Smooth muscle cell (in vitro differentiated cells): ENCODE results near the gene MTCH1. TPM values are rescaled to one million over a fixed set of nuclear protein-coding genes. Genes with fewer than 3 reads are reported as not detected.

Experiments used
- DNase-seq: peaks from one replicate; lab custom pipeline; 2025; ENCODE audit not compliant: unreplicated experiment; lab: John Stamatoyannopoulos, UW
- H2AFZ ChIP-seq: fragments of 200-600 bp; sonication (generic); 2 replicates; pipeline ENCODE4 v1.6.0; 2016; ENCODE audit warnings: antibody characterized with exemption, low read depth, mild to moderate bottlenecking
- H3F3A ChIP-seq: fragments of 200-600 bp; sonication (generic); 2 replicates; pipeline ENCODE4 v1.6.0; 2017; ENCODE audit warnings: antibody characterized with exemption, low read depth
- H3K27ac ChIP-seq: fragments of 200-600 bp; sonication (generic); 2 replicates; pipeline ENCODE4 v1.5.1; 2016; ENCODE audit warnings: low read depth, mild to moderate bottlenecking
- H3K27me3 ChIP-seq: fragments of 200-600 bp; sonication (generic); 2 replicates; pipeline ENCODE4 v1.6.1; 2016; ENCODE audit warnings: low read depth, mild to moderate bottlenecking
- H3K36me3 ChIP-seq: fragments of 200-600 bp; sonication (generic); 2 replicates; pipeline ENCODE4 v1.5.1; 2016; ENCODE audit warnings: low read depth
- H3K4me1 ChIP-seq: fragments of 200-600 bp; sonication (generic); 2 replicates; pipeline ENCODE4 v1.5.1; 2016; ENCODE audit warnings: low read depth
- H3K4me2 ChIP-seq: fragments of 200-600 bp; sonication (generic); 2 replicates; pipeline ENCODE4 v1.6.0; 2016; ENCODE audit warnings: mild to moderate bottlenecking
- H3K4me3 ChIP-seq: fragments of 200-600 bp; sonication (generic); 2 replicates; pipeline ENCODE4 v1.5.1; 2016; ENCODE audit warnings: mild to moderate bottlenecking
- H3K79me2 ChIP-seq: fragments of 200-600 bp; sonication (generic); 2 replicates; pipeline ENCODE4 v1.6.0; 2016; ENCODE audit warnings: low read depth, mild to moderate bottlenecking
- H3K9ac ChIP-seq: fragments of 200-600 bp; sonication (generic); 2 replicates; pipeline ENCODE4 v1.6.0; 2016; ENCODE audit warnings: low read depth
- H3K9me3 ChIP-seq: fragments of 200-600 bp; sonication (generic); replicated peaks from 2 replicates; pipeline ENCODE4 v1.5.1; 2016; ENCODE audit warnings: low read depth
- H4K20me1 ChIP-seq: fragments of 200-600 bp; sonication (generic); 2 replicates; pipeline ENCODE4 v1.6.0; 2016; ENCODE audit warnings: low read depth
- CTCF ChIP-seq: fragments of 200-600 bp; sonication (generic); IDR thresholded peaks from 2 replicates; pipeline ENCODE4 v1.5.1; 2017; ENCODE audit warnings: borderline replicate concordance, mild to moderate bottlenecking, antibody characterized with exemption; ENCODE audit not compliant: insufficient read depth, poor library complexity, severe bottlenecking
- WGBS: methylation state at CpG from one replicate; pipeline ENCODE4 v1.1.7; 2016; ENCODE audit warnings: low lambda C conversion rate; 5-methylcytosine and 5-hydroxymethylcytosine counted together
- polyA plus RNA-seq: library from polyadenylated mRNA; unstranded; fragments of >200 nt; fragmentation: Nextera tagmentation; extraction: Ambion mirVana; gene quantifications from 2 replicates; pipeline ENCODE4 v1.2.1, GENCODE V29; 2016
- total RNA-seq: library from RNA; depleted of rRNA; stranded (reverse); fragments of >200 nt; gene quantifications from 2 replicates; pipeline ENCODE4 v1.2.3, GENCODE V29; 2014

The MTCH1 gene
- total and polyA plus RNA-seq, 2 experiments from 2014 or later: 200 to 517 TPM

DNA sequence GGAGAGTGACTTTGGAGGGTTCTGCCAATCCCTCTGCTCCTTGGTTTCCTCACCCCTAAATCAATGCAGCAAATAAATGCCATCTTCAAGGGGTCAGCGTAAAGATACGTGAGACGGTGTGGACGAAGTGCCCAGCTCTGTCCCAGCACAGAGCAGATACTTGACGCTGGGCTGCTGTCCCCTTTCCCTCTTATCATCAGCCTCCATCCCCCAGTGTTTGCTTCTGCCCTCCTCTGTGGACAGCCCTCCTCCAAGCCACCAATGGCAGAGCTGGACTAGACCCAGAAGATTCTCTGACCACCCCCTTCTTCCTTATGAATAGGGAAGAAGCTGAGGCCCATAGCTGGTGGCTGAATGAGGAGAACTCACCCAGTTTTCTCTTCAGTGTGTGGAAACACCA lies 49.2 kb downstream of the MTCH1 start:
- H3K4me1 ChIP-seq: peaks cover 5% of the 10 kb centered on the region
- H3K27ac ChIP-seq: no peak overlapping the region
- 91% methylated on average over 5 of the region's 5 CpGs for WGBS
- no peaks in the 10 kb centered on the region for H3K79me2 ChIP-seq
- H3K4me3 ChIP-seq: no peak overlapping the region
- H2AFZ ChIP-seq: no peak overlapping the region
- no peaks in the 10 kb centered on the region for H4K20me1 ChIP-seq
- H3K4me2 ChIP-seq: no peak overlapping the region
- no peaks in the 10 kb centered on the region for H3F3A ChIP-seq
- no peaks in the 10 kb centered on the region for H3K9me3 ChIP-seq
- no peaks in the 10 kb centered on the region for H3K36me3 ChIP-seq
- no peak for TF ChIP-seq CTCF
- no peak for DNase-seq
- no peak overlapping the region for H3K9ac ChIP-seq
- H3K27me3 ChIP-seq: no peaks in the 10 kb centered on the region

DNA sequence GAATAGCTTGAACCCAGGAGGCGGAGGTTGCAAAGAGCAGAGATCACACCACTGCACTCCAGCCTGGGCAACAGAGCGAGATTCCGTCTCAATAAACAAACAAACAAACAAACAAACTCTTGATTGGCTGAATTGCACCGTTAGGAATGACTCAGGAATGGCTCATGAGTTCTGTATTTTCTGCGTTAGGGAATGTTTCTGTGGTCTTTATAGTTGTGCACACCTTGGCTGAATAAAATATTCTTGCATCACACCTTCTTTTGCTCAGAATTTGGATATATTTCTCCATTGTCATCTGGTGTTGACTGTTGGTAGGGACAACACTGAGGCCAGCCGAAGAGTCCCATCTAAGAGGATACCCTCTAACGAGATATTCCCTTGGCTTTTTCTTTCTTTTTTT lies 51.1 kb downstream of the MTCH1 start:
- no peak for TF ChIP-seq CTCF
- Histone ChIP-seq H3K4me2 (no peak overlapping the region), H3K27ac (no peak overlapping the region), H3K9ac (no peak overlapping the region), H3K79me2 (no peaks in the 10 kb centered on the region), H3K9me3 (no peaks in the 10 kb centered on the region), H2AFZ (no peak overlapping the region), H3K4me3 (no peak overlapping the region), H3F3A (no peaks in the 10 kb centered on the region), H3K4me1 (peaks cover 5% of the 10 kb centered on the region), H3K27me3 (no peaks in the 10 kb centered on the region), H3K36me3 (no peaks in the 10 kb centered on the region), H4K20me1 (no peaks in the 10 kb centered on the region)
- DNase-seq: no peak
- WGBS: 93% methylated on average over 7 of the region's 7 CpGs

- H3K79me2 ChIP-seq: no peaks in the 10 kb centered on the region
- no peak overlapping the region for H3K4me3 ChIP-seq
- 96% methylated on average over 4 of the region's 4 CpGs for WGBS
Measured at GRCh38 chr6:36933519-36933918, 52.5 kb downstream of the MTCH1 start.

More at GRCh38 chr6:36933519-36933918, 52.5 kb downstream of the MTCH1 start:
- Histone ChIP-seq H3K36me3 (no peaks in the 10 kb centered on the region), H3K4me1 (peaks cover 2% of the 10 kb centered on the region), H3F3A (no peaks in the 10 kb centered on the region), H3K27me3 (no peaks in the 10 kb centered on the region), H4K20me1 (no peaks in the 10 kb centered on the region), H3K4me2 (no peak overlapping the region), H2AFZ (no peak overlapping the region), H3K9ac (no peak overlapping the region), H3K9me3 (no peaks in the 10 kb centered on the region), H3K27ac (no peak overlapping the region)
- DNase-seq: no peak
- TF ChIP-seq CTCF: no peak
